Progenitor cell of endocrine pancreas (in vitro differentiated cells): Measurements from ENCODE around the gene AGT. TPM values are rescaled to one million over a fixed set of nuclear protein-coding genes. Genes with fewer than 3 reads are reported as not detected.
"Not testable (repeated sequence)": the region's sequence is repeated elsewhere in the genome, so short reads cannot be mapped to it uniquely, and the experiment has no call there.

ENCODE experiments used
- DNase-seq: peaks from one replicate; pipeline ENCODE4 v3.0.0; 2021; ENCODE audit warnings: low spot score; ENCODE audit not compliant: unreplicated experiment
- H3K27ac Mint-ChIP-seq: 2 replicates; pipeline ENCODE4 v1.8.0; 2021; ENCODE audit warnings: mild to moderate bottlenecking, moderate library complexity, mixed read lengths
- H3K27me3 Mint-ChIP-seq: 2 replicates; pipeline ENCODE4 v1.8.0; 2021; ENCODE audit warnings: mixed read lengths
- H3K36me3 Mint-ChIP-seq: 2 replicates; pipeline ENCODE4 v1.8.0; 2022; ENCODE audit warnings: mixed read lengths; ENCODE audit not compliant: insufficient read depth
- H3K4me1 Mint-ChIP-seq: 2 replicates; pipeline ENCODE4 v1.8.0; 2021; ENCODE audit warnings: low read depth, mixed read lengths
- H3K4me3 Mint-ChIP-seq: 2 replicates; pipeline ENCODE4 v1.8.0; 2021; ENCODE audit warnings: low read depth, mild to moderate bottlenecking, moderate library complexity, mixed read lengths
- H3K9me3 Mint-ChIP-seq: 2 replicates; pipeline ENCODE4 v1.8.0; 2021; ENCODE audit warnings: low read depth, mixed read lengths
- total RNA-seq: library from RNA; stranded (reverse); gene quantifications from 2 replicates; pipeline ENCODE4 v1.2.1, GENCODE V29; 2021
- TF ChIP-seq, protein P1 (sequence below): fragments of 200-600 bp; sonication (generic); IDR thresholded peaks from one replicate; pipeline ENCODE4 v1.5.0; 2021; ENCODE audit warnings: antibody characterized with exemption, mild to moderate bottlenecking; ENCODE audit not compliant: unreplicated experiment

AGT gene
- total RNA-seq, 1 donor from 2014 or later = 12.5 TPM

DNA sequence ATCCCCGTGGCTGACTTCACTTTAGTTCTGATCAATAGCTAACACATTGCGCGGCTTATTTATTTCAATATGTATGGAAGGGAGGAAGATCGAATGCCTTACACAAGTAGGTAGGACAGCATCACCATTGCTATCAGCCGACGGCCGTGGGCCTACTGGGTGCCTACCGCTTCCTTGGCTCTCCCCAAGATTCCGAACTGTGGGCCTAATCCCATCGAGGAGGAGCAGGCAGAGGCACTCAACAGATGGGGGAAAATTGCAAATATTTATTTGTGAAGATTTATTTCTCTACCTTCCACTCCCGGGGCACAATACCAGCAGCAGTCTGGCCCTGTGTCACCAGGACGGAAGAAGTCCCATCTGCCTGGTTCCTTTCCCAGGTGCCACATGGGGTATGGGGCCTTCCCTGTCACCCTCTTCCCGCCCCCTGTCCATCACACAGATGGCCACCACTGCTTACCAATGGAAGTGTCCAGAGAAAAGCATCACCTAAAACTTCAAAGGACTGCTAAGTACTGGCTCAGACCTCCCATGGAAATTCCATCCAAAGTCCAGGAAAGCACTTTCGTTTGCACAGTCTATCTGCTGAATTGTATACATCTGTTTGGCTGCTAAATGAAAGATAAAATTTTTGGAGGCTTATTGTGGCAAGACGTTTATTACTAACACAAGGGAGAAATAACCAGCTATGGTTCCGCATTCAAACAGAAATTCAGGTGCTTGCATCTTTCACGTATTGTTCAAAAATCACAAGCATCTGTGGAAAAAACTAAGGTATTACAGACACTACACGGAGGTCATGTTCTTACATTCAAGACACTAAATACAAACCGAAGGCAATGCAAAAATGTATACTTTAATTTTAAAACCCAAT, 11.8 kb downstream of the AGT start:
- H3K4me1 Mint-ChIP-seq = peaks cover 10% of the 10 kb centered on the region
- no peaks in the 10 kb centered on the region for H3K27me3 Mint-ChIP-seq
- no peaks in the 10 kb centered on the region for H3K9me3 Mint-ChIP-seq
- H3K4me3 Mint-ChIP-seq = no peak overlapping the region
- no peak overlapping the region for H3K27ac Mint-ChIP-seq
- TF ChIP-seq, protein P1, sequence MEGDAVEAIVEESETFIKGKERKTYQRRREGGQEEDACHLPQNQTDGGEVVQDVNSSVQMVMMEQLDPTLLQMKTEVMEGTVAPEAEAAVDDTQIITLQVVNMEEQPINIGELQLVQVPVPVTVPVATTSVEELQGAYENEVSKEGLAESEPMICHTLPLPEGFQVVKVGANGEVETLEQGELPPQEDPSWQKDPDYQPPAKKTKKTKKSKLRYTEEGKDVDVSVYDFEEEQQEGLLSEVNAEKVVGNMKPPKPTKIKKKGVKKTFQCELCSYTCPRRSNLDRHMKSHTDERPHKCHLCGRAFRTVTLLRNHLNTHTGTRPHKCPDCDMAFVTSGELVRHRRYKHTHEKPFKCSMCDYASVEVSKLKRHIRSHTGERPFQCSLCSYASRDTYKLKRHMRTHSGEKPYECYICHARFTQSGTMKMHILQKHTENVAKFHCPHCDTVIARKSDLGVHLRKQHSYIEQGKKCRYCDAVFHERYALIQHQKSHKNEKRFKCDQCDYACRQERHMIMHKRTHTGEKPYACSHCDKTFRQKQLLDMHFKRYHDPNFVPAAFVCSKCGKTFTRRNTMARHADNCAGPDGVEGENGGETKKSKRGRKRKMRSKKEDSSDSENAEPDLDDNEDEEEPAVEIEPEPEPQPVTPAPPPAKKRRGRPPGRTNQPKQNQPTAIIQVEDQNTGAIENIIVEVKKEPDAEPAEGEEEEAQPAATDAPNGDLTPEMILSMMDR = no peak
- peaks cover 2% of the 10 kb centered on the region for H3K36me3 Mint-ChIP-seq
- DNase-seq = no peak

DNA sequence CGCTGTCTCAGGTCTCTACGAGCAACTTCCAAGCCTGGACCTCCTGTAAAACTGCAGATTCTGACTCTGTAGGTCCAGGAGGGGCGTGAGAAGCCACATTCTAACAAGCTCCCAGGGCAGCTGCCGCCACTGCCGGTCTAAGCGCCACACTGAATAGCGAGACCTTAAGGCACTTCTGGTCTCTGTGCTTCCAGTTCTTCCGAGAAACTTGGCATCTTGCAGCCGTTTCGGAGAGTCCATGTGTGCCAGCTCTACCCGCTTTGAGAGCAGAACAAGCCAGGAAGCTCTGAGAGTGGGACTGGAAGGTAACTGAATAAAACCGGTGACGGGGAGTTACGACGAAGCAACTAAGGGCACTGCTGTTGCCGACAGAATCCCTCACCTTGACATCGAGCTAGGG, 12.5 kb downstream of the AGT start:
- peak overlapping the region; percentile 38 for H3K27ac Mint-ChIP-seq
- H3K4me3 Mint-ChIP-seq = no peak overlapping the region
- peaks cover 2% of the 10 kb centered on the region for H3K36me3 Mint-ChIP-seq
- no peak for DNase-seq
- H3K27me3 Mint-ChIP-seq = no peaks in the 10 kb centered on the region
- H3K9me3 Mint-ChIP-seq = no peaks in the 10 kb centered on the region
- TF ChIP-seq, protein P1 = no peak
- peaks cover 10% of the 10 kb centered on the region for H3K4me1 Mint-ChIP-seq

DNA sequence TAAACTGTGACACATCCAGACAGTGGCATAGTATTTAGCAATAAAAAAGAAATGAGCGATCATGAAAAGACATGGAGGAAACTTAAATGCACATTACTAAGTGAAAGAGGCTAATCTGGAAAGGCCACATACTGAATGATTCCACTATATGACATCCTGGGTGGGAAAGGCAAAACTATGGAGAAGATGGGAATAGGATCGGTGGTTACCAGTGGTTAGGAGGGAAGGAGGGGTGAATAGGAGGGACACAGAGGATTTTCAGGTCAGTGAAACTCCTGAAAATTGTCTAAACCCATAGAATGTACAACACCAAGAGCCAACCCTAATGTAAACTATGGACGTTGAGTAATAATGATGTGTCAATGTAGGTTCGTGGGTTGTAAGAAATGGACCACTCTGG, 13.8 kb downstream of the AGT start:
- Mint-ChIP-seq H3K9me3 (no peaks in the 10 kb centered on the region), H3K36me3 (peaks cover 2% of the 10 kb centered on the region), H3K27ac (no peak overlapping the region), H3K27me3 (no peaks in the 10 kb centered on the region), H3K4me1 (peaks cover 10% of the 10 kb centered on the region), H3K4me3 (no peak overlapping the region)
- DNase-seq = no peak
- TF ChIP-seq, protein P1 = no peak

DNA sequence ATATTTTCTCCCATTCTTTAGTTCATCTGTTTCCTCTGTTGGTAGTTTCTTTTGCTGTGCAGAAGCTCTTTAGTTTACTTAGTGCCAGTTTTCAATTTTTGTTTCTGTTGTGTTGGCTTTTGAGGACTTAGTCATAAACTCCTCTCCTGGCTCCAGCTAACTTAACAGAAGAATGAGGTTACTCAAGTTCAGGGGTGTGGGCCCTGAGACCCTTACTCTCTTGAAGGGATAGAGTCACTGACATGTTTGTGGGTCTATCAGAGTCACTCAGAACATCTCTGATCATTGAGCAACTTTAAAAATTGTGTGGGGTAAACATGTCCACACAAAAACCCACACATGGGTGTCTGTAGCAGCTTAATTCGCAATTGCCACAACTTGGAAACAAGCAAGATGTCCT, 14.2 kb downstream of the AGT start:
- Mint-ChIP-seq H3K9me3 (no peaks in the 10 kb centered on the region), H3K27ac (no peak overlapping the region), H3K4me3 (no peak overlapping the region), H3K36me3 (peaks cover 2% of the 10 kb centered on the region), H3K27me3 (no peaks in the 10 kb centered on the region), H3K4me1 (peaks cover 10% of the 10 kb centered on the region)
- DNase-seq = no peak
- TF ChIP-seq, protein P1 = no peak

DNA sequence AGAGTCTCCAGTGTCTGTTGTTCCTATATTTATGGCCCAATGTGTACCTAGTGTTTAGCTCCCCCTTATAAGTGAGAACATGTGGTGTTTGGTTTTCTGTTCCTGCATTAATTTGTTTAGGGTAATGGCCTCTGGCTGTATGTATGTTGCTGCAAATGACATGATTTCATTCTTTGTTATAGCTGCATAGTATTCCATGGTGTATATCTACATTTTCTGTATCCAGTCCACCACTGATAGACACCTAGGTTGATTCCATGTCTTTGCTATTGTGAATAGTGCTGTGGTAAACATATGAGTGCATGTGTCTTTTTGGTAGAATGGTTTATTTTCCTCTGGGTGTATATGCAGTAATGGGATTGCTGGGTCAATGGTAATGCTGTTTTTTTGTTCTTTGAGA, 15.0 kb downstream of the AGT start:
- H3K4me3 Mint-ChIP-seq, H3K36me3 Mint-ChIP-seq, DNase-seq, H3K27me3 Mint-ChIP-seq, H3K27ac Mint-ChIP-seq, H3K9me3 Mint-ChIP-seq: not testable (repeated sequence)
- H3K4me1 Mint-ChIP-seq = peaks cover 10% of the 10 kb centered on the region

DNA sequence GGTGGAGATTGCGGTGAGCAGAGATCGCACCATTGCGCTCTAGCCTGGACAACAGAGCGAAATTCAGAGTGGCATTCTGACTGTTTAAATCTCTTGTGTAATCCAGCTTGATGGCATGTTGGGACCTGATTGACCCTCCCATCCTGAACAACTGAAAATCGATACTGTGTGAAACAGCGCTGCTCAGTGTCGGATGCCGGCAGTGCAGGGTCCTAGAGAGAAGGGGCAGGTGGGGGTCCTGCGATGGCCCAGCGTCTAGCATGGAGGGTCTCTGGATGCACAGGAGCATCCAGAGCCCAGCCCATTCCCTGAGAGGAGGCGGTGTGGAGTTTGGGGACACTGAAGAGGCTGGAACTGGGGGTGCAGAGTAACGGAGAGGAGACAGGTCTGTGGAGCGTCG, 15.8 kb downstream of the AGT start:
- TF ChIP-seq, protein P1 = peak; percentile 10
- H3K4me3 Mint-ChIP-seq = no peak overlapping the region
- H3K4me1 Mint-ChIP-seq = peaks cover 10% of the 10 kb centered on the region
- H3K27me3 Mint-ChIP-seq = no peaks in the 10 kb centered on the region
- peaks cover 2% of the 10 kb centered on the region for H3K36me3 Mint-ChIP-seq
- H3K9me3 Mint-ChIP-seq = no peaks in the 10 kb centered on the region
- H3K27ac Mint-ChIP-seq = peak overlapping the region; percentile 15
- no peak for DNase-seq
